Astrocyte (in vitro differentiated cells and primary cell): ENCODE measurements around the gene SLC4A8. TPM values are rescaled to one million over a fixed set of nuclear protein-coding genes. Genes with fewer than 3 reads are reported as not detected.

ENCODE experiments used
- DNase-seq: peaks from one replicate; pipeline ENCODE4 v3.0.0-alpha.2; 2010; ENCODE audit warnings: low read depth
- FAIRE-seq: peaks from 2 replicates; lab custom pipeline; 2011; peaks lifted over from hg19 to GRCh38; lab: Jason Lieb, UNC
- H2AFZ ChIP-seq: 2 replicates; pipeline ENCODE4 v1.6.0; 2012; ENCODE audit warnings: low read depth, low read length, inconsistent platforms
- H3K27ac ChIP-seq: 2 replicates; pipeline ENCODE4 v1.5.1; 2011; ENCODE audit warnings: low read depth, low read length, inconsistent platforms
- H3K27me3 ChIP-seq: 2 replicates; pipeline ENCODE4 v1.6.0; 2011; ENCODE audit warnings: low read length, inconsistent platforms; ENCODE audit not compliant: insufficient read depth
- H3K36me3 ChIP-seq: 2 replicates; pipeline ENCODE4 v1.5.1; 2011; ENCODE audit warnings: low read length, inconsistent platforms; ENCODE audit not compliant: insufficient read depth
- H3K4me1 ChIP-seq: 2 replicates; pipeline ENCODE4 v1.5.1; 2011; ENCODE audit warnings: low read length, inconsistent platforms; ENCODE audit not compliant: insufficient read depth
- H3K4me2 ChIP-seq: 2 replicates; pipeline ENCODE4 v1.6.0; 2012; ENCODE audit warnings: low read length, inconsistent platforms
- H3K4me3 ChIP-seq: 2 replicates; pipeline ENCODE4 v1.5.1; 2011; ENCODE audit warnings: low read depth, mild to moderate bottlenecking, low read length, inconsistent platforms; ENCODE audit not compliant: insufficient read depth
- H3K79me2 ChIP-seq: 2 replicates; pipeline ENCODE4 v1.6.0; 2012; ENCODE audit warnings: mild to moderate bottlenecking, low read length, inconsistent platforms; ENCODE audit not compliant: insufficient read depth
- H3K9ac ChIP-seq: 2 replicates; pipeline ENCODE4 v1.6.0; 2012; ENCODE audit warnings: mild to moderate bottlenecking, low read length, inconsistent platforms
- H3K9me3 ChIP-seq: 2 replicates; pipeline ENCODE4 v1.5.1; 2012; ENCODE audit warnings: low read depth, mild to moderate bottlenecking, low read length, inconsistent platforms; ENCODE audit not compliant: insufficient read depth
- H4K20me1 ChIP-seq: 2 replicates; pipeline ENCODE4 v1.6.0; 2012; ENCODE audit warnings: low read length, inconsistent platforms; ENCODE audit not compliant: insufficient read depth
- H3K27ac Mint-ChIP-seq: one replicate; pipeline ENCODE4 v1.8.0; 2021; ENCODE audit warnings: mild to moderate bottlenecking, mixed read lengths; ENCODE audit not compliant: unreplicated experiment
- H3K27me3 Mint-ChIP-seq: one replicate; pipeline ENCODE4 v1.8.0; 2021; ENCODE audit warnings: low read depth, mixed read lengths; ENCODE audit not compliant: unreplicated experiment
- H3K36me3 Mint-ChIP-seq: one replicate; pipeline ENCODE4 v1.8.0; 2021; ENCODE audit warnings: low read depth, mixed read lengths; ENCODE audit not compliant: unreplicated experiment
- H3K4me1 Mint-ChIP-seq: one replicate; pipeline ENCODE4 v1.8.0; 2021; ENCODE audit warnings: low read depth, mixed read lengths; ENCODE audit not compliant: unreplicated experiment
- H3K4me3 Mint-ChIP-seq: one replicate; pipeline ENCODE4 v1.8.0; 2021; ENCODE audit warnings: mild to moderate bottlenecking, moderate library complexity, mixed read lengths; ENCODE audit not compliant: unreplicated experiment
- H3K9me3 Mint-ChIP-seq: one replicate; pipeline ENCODE4 v1.8.0; 2021; ENCODE audit warnings: mild to moderate bottlenecking, mixed read lengths; ENCODE audit not compliant: unreplicated experiment
- CTCF ChIP-seq: IDR thresholded peaks from 2 replicates; pipeline ENCODE4 v1.5.1; 2011; ENCODE audit warnings: low read depth, mild to moderate bottlenecking, inconsistent platforms, low read length, moderate library complexity; ENCODE audit not compliant: insufficient read depth
- EZH2 ChIP-seq: IDR thresholded peaks from 2 replicates; pipeline ENCODE4 v1.6.1; 2012; ENCODE audit warnings: mild to moderate bottlenecking, low read length, inconsistent platforms; ENCODE audit not compliant: insufficient read depth
- total RNA-seq: library from RNA; stranded (reverse); gene quantifications from 2 replicates; pipeline ENCODE4 v1.2.1, GENCODE V29; 2021

Gene SLC4A8
- total RNA-seq, 1 donor from 2014 or later = 5.1 TPM

GRCh38 chr12:51437431-51437830, 12.8 kb downstream of the SLC4A8 start:
- Mint-ChIP-seq H3K4me3 (no peak overlapping the region), H3K36me3 (peaks cover 2% of the 10 kb centered on the region), H3K4me1 (peaks cover 11% of the 10 kb centered on the region), H3K9me3 (no peaks in the 10 kb centered on the region), H3K27me3 (no peaks in the 10 kb centered on the region), H3K27ac (no peak overlapping the region)
- H3K79me2 ChIP-seq = peaks cover 2% of the 10 kb centered on the region
- H3K27me3 ChIP-seq = no peaks in the 10 kb centered on the region
- TF ChIP-seq EZH2 (no peak), CTCF (no peak)
- no peak overlapping the region for H3K4me2 ChIP-seq
- no peak for DNase-seq
- no peak for FAIRE-seq
- no peaks in the 10 kb centered on the region for H4K20me1 ChIP-seq
- H3K4me1 ChIP-seq = peaks cover 12% of the 10 kb centered on the region
- H3K27ac ChIP-seq = no peak overlapping the region
- no peaks in the 10 kb centered on the region for H3K36me3 ChIP-seq
- no peaks in the 10 kb centered on the region for H3K9me3 ChIP-seq
- no peak overlapping the region for H2AFZ ChIP-seq
- no peak overlapping the region for H3K4me3 ChIP-seq
- no peak overlapping the region for H3K9ac ChIP-seq

GRCh38 chr12:51439330-51439729, 14.7 kb downstream of the SLC4A8 start:
- no peaks in the 10 kb centered on the region for H3K36me3 ChIP-seq
- Mint-ChIP-seq H3K9me3 (no peaks in the 10 kb centered on the region), H3K27me3 (no peaks in the 10 kb centered on the region), H3K36me3 (peaks cover 2% of the 10 kb centered on the region), H3K4me3 (no peak overlapping the region), H3K4me1 (peaks cover 11% of the 10 kb centered on the region), H3K27ac (no peak overlapping the region)
- H3K79me2 ChIP-seq = peaks cover 2% of the 10 kb centered on the region
- no peaks in the 10 kb centered on the region for H3K27me3 ChIP-seq
- H3K27ac ChIP-seq = no peak overlapping the region
- TF ChIP-seq CTCF (no peak), EZH2 (no peak)
- H3K9me3 ChIP-seq = no peaks in the 10 kb centered on the region
- no peak overlapping the region for H3K4me3 ChIP-seq
- DNase-seq (no peak), FAIRE-seq (no peak)
- peaks cover 16% of the 10 kb centered on the region for H3K4me1 ChIP-seq
- no peaks in the 10 kb centered on the region for H4K20me1 ChIP-seq
- no peak overlapping the region for H3K4me2 ChIP-seq
- no peak overlapping the region for H2AFZ ChIP-seq
- H3K9ac ChIP-seq = no peak overlapping the region

GRCh38 chr12:51441583-51441982, 17.0 kb downstream of the SLC4A8 start:
- Histone ChIP-seq H2AFZ (peak overlapping the region; percentile 6), H3K36me3 (no peaks in the 10 kb centered on the region), H3K4me2 (peak overlapping the region; percentile 78), H3K9me3 (no peaks in the 10 kb centered on the region), H3K4me3 (peak overlapping the region; percentile 6), H3K4me1 (peaks cover 16% of the 10 kb centered on the region), H3K27ac (peak overlapping the region; percentile 57), H3K27me3 (no peaks in the 10 kb centered on the region), H3K9ac (peak overlapping the region; percentile 39), H4K20me1 (no peaks in the 10 kb centered on the region), H3K79me2 (peaks cover 2% of the 10 kb centered on the region)
- H3K36me3 Mint-ChIP-seq = peaks cover 2% of the 10 kb centered on the region
- H3K27me3 Mint-ChIP-seq = no peaks in the 10 kb centered on the region
- TF ChIP-seq CTCF (no peak), EZH2 (no peak)
- no peak overlapping the region for H3K4me3 Mint-ChIP-seq
- no peak overlapping the region for H3K27ac Mint-ChIP-seq
- FAIRE-seq = no peak
- peaks cover 11% of the 10 kb centered on the region for H3K4me1 Mint-ChIP-seq
- peak; percentile 87 for DNase-seq
- peaks cover 2% of the 10 kb centered on the region for H3K9me3 Mint-ChIP-seq
